ENCODE data around the gene KLHL33.

The KLHL33 gene

DNA sequence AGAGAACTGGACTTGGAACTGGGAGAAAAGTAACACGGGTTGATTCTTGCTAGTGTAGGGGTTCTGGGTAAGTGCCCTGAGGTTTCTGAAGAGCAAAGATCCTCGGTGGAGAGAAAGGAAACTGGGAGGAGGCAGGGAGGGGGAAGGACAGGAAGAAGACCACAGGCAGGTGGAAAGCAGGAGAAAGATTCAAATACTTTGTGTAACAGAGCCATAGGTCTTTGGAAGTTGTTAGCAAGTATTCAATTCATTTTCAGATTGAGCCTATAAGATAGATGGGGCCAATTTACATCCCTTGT, 34.6 kb upstream of the KLHL33 start:
- Histone ChIP-seq H3K4me2 (ENCODE audit: insufficient read depth, low read length) (peak overlapping the region; percentile 83), H3K27ac (ENCODE audit: low read length) (peak overlapping the region; percentile 82), H2AFZ (ENCODE audit: low read depth, low read length) (peak overlapping the region; percentile 79), H3K27me3 (ENCODE audit: insufficient read depth, low read length, poor library complexity) (no peaks in the 10 kb centered on the region), H3K9ac (ENCODE audit: low read depth, low read length) (peak overlapping the region; percentile 71), H3K79me2 (ENCODE audit: insufficient read depth, low read length) (peaks cover 43% of the 10 kb centered on the region), H3K4me3 (ENCODE audit: low read depth in 1 of 2, low read length in 2 of 2) (peak overlapping the region; percentile 60 to 73; a peak in 3 of 4 replicates), H3K36me3 (ENCODE audit: insufficient read depth, low read length) (peaks cover 41% of the 10 kb centered on the region), H4K20me1 (ENCODE audit: insufficient read depth, low read length) (peaks cover 19% of the 10 kb centered on the region; the same call in 1 of the 2 replicates), H3K9me3 (ENCODE audit: insufficient read depth, low read length, severe bottlenecking) (no peaks in the 10 kb centered on the region), H3K4me1 (ENCODE audit: insufficient read depth, low read length) (peaks cover 34% of the 10 kb centered on the region)
- DNase-seq (peak; percentile 22), ATAC-seq (ENCODE audit: insufficient read depth, low read depth) (peak; percentile 4; the same call in 1 of the 3 replicates)
- TF ChIP-seq, protein P1, sequence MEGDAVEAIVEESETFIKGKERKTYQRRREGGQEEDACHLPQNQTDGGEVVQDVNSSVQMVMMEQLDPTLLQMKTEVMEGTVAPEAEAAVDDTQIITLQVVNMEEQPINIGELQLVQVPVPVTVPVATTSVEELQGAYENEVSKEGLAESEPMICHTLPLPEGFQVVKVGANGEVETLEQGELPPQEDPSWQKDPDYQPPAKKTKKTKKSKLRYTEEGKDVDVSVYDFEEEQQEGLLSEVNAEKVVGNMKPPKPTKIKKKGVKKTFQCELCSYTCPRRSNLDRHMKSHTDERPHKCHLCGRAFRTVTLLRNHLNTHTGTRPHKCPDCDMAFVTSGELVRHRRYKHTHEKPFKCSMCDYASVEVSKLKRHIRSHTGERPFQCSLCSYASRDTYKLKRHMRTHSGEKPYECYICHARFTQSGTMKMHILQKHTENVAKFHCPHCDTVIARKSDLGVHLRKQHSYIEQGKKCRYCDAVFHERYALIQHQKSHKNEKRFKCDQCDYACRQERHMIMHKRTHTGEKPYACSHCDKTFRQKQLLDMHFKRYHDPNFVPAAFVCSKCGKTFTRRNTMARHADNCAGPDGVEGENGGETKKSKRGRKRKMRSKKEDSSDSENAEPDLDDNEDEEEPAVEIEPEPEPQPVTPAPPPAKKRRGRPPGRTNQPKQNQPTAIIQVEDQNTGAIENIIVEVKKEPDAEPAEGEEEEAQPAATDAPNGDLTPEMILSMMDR (IDR thresholded peaks at IDR 0.05; ENCODE audit: borderline replicate concordance, extremely low read depth, low read length, poor library complexity, severe bottlenecking), result no peak
- no peak for TF ChIP-seq EZH2 (IDR thresholded peaks at IDR 0.05; ENCODE audit: borderline replicate concordance, low read depth, low read length, severe bottlenecking)

- peak; percentile 44 for ATAC-seq (ENCODE audit: insufficient read depth, low read depth)
- peaks cover 18% of the 10 kb centered on the region; the same call in 1 of the 2 replicates for H4K20me1 ChIP-seq (ENCODE audit: insufficient read depth, low read length)
- peak overlapping the region; percentile 83 for H3K4me2 ChIP-seq (ENCODE audit: insufficient read depth, low read length)
- H3K9ac ChIP-seq (ENCODE audit: low read depth, low read length), result peak overlapping the region; percentile 71
- H3K36me3 ChIP-seq (ENCODE audit: insufficient read depth, low read length), result peaks cover 36% of the 10 kb centered on the region
- TF ChIP-seq EZH2 (IDR thresholded peaks at IDR 0.05; ENCODE audit: borderline replicate concordance, low read depth, low read length, severe bottlenecking), result no peak
- TF ChIP-seq, protein P1 (IDR thresholded peaks at IDR 0.05; ENCODE audit: borderline replicate concordance, extremely low read depth, low read length, poor library complexity, severe bottlenecking), result no peak
- no peaks in the 10 kb centered on the region for H3K9me3 ChIP-seq (ENCODE audit: insufficient read depth, low read length, severe bottlenecking)
- H3K27ac ChIP-seq (ENCODE audit: low read length), result peak overlapping the region; percentile 82
- H3K79me2 ChIP-seq (ENCODE audit: insufficient read depth, low read length), result peaks cover 42% of the 10 kb centered on the region
- peak overlapping the region; percentile 60 to 73 for H3K4me3 ChIP-seq (ENCODE audit: low read depth in 1 of 2, low read length in 2 of 2)
- peak; percentile 52 for DNase-seq
- peaks cover 34% of the 10 kb centered on the region for H3K4me1 ChIP-seq (ENCODE audit: insufficient read depth, low read length)
- H3K27me3 ChIP-seq (ENCODE audit: insufficient read depth, low read length, poor library complexity), result no peaks in the 10 kb centered on the region
- peak overlapping the region; percentile 79 for H2AFZ ChIP-seq (ENCODE audit: low read depth, low read length)
These were observed 34.1 kb upstream of the KLHL33 start for GRCh38 chr14:20469890-20470602.

DNA sequence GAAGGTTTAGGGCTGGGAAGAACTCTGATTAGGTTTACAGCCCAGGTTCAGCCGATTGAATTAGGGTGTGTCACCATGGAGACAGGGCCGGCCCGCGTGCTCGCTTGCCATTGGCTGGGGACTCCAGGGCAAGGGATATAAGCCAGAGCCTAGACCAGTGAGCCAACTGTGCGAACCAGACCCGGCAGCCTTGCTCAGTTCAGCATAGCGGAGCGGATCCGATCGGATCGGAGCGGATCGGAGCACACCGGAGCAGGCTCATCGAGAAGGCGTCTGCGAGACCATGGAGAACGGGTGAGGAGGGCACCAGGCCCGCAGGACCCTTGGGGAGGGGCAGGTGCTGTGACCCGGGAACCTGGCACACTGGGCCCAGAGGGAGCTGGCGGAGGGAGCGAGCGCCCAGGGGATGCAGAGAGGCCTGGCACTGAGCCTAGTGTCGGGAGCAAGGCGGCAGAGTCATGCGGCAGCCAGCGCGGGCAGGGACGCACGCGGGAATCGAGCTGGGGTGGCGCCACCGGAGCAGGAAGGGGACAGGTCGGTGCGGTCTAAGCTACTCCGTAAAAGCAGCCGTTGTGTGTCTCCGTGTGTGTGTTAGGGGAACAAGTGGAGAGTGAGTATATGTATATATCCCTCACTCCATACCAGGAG, 33.4 kb upstream of the KLHL33 start, which contains the start of gene PNP:
TSS of gene PNP (plus strand) at position 165 of the 648 bp plus-strand sequence. CDS start at position 284, 119 bp downstream.
- Histone ChIP-seq H3K4me2 (ENCODE audit: insufficient read depth, low read length) (peak within 1 kb of the TSS; percentile 83), H3K9me3 (ENCODE audit: insufficient read depth, low read length, severe bottlenecking) (no peaks in the 10 kb centered on the region), H3K9ac (ENCODE audit: low read depth, low read length) (peak within 1 kb of the TSS; percentile 71), H3K79me2 (ENCODE audit: insufficient read depth, low read length) (peaks cover 41% of the 10 kb centered on the region), H3K4me3 (ENCODE audit: low read depth in 1 of 2, low read length in 2 of 2) (peak within 1 kb of the TSS; percentile 60 to 73), H3K27me3 (ENCODE audit: insufficient read depth, low read length, poor library complexity) (no peaks in the 10 kb centered on the region), H4K20me1 (ENCODE audit: insufficient read depth, low read length) (peaks cover 13% of the 10 kb centered on the region; the same call in 1 of the 2 replicates), H3K27ac (ENCODE audit: low read length) (peak within 1 kb of the TSS; percentile 82), H3K4me1 (ENCODE audit: insufficient read depth, low read length) (peaks cover 34% of the 10 kb centered on the region), H3K36me3 (ENCODE audit: insufficient read depth, low read length) (peaks cover 29% of the 10 kb centered on the region), H2AFZ (ENCODE audit: low read depth, low read length) (peak within 1 kb of the TSS; percentile 79)
- ATAC-seq (ENCODE audit: insufficient read depth, low read depth) (peak; percentile 93), DNase-seq (peak; percentile 90)
- TF ChIP-seq, protein P1 (IDR thresholded peaks at IDR 0.05; ENCODE audit: borderline replicate concordance, extremely low read depth, low read length, poor library complexity, severe bottlenecking), result no peak
- no peak for TF ChIP-seq EZH2 (IDR thresholded peaks at IDR 0.05; ENCODE audit: borderline replicate concordance, low read depth, low read length, severe bottlenecking)

Data from DND-41 (cell line).